NCI-H2171 (cell line): Measurements from ENCODE around the gene TUBGCP6.
"Not testable (repeated sequence)": the region's sequence is repeated elsewhere in the genome, so short reads cannot be mapped to it uniquely, and the experiment has no call there.

Experiments
- DNase-seq: peaks from one replicate; lab custom pipeline; 2025; lab: John Stamatoyannopoulos, UW

Gene TUBGCP6

DNA sequence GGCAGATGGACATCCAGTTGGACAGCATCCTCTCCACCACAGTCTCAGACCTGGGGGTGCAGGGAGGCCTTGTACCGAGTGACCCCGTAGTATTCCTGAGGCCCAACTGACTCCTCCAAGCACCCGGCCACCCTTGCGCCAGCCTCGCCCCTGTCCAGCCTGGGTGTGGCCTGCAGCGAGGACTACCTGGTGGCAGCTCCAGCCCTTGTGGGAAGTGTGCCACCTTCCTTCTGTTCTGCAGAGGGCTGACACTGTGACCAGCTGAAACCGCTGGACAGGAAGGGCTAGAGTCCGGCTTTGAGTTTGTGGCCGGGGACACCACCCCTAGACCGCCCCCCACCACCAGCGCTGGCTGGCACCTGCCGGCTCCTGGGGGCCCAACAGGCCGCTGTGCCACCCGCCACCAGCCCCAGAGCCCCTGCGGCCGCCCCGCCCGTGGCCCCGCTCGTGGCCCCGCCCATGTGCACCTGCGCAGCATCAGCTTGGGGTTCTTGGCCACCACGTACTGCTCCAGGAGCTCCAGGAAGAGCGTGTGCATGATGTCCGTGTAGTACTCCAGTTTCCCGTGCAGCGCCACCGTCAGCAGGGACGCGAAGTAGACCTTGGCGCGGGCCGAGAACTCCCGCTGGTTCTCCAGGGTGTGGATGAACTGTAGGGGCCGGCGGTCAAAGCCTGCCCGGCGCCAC lies 35.3 kb upstream of the TUBGCP6 start:
- DNase-seq, result no peak

DNA sequence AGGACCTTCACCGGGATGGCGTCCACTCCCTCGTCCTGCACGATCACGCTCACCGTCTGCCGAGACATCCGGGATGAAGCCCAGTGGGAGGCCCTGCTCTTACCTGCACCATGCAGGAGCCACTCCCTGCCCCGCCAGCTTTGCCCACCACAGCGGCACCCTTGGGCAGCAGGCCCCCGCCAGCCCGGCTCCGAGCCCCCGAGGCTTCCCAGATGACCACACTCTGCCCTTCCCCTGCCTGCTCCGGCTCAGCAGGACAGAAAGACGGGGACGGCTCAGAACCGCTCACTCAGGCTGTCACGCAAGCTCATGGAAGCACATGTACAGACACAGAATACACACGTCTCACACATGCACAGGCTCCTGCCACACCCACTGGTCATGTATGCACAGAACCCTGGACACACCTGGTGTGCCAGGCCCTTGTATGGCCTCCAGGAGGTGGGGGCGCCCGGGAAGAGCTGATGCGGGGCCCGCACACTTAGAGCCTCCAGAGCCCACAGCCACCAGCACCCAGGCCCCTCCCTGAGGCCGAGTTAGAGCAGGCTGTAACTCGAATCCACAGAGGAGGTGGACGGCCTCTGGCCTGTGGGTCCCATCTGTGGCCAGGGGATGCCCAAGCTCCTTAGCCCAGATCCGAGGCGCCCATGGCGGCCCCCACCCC lies 34.3 kb upstream of the TUBGCP6 start:
- no peak for DNase-seq

DNA sequence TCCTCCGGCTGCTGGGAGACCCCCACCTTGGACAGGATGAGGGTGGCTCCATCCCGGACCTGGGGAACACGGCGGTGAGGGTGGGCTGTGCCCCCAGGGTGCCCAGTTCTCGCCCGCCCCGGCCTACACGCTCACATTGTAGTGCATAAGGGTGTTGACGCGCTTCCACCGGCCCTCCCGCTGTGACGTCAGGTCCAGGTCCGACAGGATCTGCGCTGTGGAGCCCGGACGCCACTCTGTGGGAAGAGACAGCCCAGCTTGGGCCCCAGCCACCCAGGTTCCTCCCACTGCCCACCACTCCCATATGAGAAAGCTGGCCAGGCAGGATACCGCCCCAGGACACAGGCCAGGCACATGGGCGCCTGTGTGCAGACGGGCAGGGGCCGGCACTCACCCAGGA lies 33.6 kb upstream of the TUBGCP6 start:
- no peak for DNase-seq

DNA sequence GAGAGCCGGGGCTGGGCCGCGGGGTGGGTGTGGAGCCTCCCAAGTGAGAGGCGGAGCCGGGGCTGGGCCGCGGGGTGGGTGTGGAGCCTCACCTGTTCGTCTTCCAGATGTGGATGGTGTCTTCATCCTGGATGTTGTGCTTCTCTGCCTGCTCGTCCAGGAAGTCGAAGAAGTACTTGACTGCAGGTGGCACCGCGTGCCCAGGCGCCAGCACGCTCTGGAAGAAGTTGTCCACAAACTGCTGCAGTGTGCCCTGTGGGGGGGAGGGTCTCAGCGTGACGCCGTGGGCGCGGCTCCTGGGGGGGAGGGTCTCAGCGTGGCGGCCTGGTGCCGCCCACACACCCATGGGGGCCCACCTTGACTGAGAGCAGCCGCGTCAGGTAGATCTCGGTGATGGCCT lies 32.9 kb upstream of the TUBGCP6 start:
- no peak for DNase-seq

DNA sequence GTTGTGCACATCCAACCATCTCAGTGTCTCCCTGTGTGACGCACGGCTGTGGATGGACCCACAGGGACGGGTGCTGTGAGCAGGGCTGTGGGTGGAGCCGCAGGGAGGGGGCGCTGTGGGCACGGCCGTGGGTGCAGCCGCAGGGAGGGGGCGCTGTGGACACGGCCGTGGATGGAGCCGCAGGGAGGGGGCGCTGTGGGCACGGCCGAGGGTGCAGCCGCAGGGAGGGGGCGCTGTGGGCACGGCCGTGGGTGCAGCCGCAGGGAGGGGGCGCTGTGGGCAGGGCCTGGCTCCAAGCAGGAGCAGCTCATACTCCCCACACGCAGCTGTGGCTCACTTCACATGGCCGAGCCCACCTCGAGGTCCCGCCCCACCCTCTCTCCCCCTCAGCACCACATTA lies 31.3 kb upstream of the TUBGCP6 start:
- no peak for DNase-seq

DNA sequence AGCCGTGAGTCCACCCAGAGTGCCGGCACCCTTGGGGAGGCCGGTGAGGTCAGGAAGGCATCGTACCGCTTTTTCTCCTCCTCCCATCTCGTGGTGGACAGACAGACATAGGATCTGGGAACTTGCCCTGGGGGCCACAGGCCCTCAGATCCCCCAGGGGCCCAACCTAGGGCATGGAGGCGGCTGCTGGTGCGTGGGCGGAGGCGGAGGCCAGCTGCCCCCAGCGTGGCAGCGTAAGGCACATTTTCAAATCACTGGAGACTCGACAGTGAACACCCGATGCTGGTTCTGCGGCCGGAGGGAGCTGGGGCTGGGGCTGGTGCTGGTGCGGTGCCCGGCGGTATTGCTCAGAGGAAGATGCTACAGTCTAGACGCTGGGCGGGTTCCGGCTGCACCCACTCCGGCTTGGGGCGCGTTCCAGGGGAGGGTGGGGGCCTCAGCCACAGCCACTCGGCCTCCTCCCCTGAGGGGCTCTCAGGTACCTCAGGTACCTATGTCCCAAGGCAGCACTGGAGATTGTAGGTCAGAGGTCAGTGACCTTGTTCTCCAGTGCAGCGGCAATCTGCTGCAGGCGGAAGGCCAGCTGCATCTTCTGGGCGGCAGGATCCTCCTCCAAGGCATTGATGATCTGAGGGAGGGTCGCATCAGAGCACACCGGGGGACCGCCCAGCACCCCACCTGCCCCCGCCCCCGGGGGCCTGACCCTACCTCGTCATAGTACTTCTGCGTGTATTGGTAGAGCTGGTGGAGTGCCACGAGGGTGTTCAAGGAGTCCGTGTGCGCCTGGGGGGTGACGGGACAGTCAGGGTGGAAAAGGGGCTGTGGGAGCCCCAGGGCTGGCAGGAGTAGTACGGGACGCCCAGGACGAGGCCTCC lies 30.6 kb upstream of the TUBGCP6 start:
- DNase-seq, result no peak

DNA sequence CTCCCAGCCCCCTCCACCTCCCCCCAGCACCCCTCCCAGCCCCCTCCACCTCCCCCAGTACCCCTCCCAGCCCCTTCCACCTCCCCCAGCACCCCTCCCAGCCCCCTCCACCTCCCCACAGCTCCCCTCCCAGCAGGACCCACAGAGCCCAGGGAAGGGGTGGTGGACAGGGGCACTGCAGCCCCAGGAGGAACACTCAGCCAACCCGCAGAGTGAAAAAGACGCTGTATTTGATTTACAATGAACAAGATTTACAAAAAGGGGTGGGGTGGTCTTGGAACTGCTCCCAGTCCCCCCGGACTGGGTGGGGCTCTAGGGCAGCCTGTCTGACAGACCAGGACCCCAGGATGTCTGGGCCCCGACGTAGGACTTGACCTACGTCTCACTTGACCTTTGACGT lies 29.9 kb upstream of the TUBGCP6 start:
- no peak for DNase-seq

DNA sequence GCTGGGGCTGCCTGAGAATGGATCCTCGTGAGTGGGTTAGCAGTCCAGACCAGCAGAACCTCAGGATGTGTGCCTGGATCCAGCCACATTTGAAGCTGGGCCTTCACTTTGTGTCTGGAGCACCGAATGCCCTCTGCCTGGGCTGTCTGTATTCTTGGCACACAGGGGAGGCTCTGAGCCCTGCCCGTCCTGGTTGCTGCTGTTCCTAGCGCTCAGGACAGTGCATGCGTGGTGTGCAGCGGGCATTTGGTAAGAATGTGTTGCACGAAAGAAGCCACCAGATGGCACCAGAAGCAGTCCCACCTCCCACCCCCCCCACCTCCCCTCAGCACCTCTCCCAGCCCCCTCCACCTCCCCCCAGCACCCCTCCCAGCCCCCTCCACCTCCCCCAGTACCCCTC lies 29.5 kb upstream of the TUBGCP6 start:
- peak; percentile 53 for DNase-seq

DNA sequence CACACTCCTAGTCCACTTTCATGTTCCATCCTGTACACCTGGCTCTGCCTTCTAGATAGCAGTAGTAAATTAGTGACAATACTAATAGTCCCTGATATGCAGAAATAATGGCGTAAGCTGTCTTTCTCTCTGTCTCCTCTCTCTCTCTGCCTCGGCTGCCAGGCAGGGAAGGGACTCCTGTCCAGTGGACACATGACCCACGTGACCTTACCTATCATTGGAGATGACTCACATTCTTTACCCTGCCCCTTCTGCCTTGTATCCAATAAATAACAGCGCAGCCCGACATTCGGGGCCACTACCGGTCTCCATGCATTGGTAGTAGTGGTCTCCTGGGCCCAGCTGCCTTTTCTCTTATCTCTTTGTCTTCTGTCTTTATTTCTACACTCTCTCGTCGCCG lies 29.0 kb upstream of the TUBGCP6 start:
- not testable (repeated sequence) for DNase-seq

DNA sequence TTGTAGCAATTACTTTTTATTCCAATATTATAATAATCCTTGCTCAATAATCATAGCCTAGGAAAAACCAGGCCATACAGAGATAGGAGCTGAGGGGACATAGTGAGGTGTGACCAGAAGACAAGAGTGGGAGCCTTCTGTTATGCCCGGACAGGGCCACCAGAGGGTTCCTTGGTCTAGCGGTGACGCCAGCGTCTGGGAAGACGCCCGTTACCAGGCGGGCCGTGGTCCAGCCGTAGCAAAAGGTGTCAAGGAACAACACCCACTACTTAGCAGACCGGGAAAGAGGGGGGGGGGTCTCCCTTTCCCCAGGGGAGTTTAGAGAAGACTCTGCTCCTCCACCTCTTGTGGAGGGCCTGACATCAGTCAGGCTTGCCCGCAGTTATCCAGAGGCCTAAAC lies 28.5 kb upstream of the TUBGCP6 start:
- DNase-seq, result not testable (repeated sequence)

DNA sequence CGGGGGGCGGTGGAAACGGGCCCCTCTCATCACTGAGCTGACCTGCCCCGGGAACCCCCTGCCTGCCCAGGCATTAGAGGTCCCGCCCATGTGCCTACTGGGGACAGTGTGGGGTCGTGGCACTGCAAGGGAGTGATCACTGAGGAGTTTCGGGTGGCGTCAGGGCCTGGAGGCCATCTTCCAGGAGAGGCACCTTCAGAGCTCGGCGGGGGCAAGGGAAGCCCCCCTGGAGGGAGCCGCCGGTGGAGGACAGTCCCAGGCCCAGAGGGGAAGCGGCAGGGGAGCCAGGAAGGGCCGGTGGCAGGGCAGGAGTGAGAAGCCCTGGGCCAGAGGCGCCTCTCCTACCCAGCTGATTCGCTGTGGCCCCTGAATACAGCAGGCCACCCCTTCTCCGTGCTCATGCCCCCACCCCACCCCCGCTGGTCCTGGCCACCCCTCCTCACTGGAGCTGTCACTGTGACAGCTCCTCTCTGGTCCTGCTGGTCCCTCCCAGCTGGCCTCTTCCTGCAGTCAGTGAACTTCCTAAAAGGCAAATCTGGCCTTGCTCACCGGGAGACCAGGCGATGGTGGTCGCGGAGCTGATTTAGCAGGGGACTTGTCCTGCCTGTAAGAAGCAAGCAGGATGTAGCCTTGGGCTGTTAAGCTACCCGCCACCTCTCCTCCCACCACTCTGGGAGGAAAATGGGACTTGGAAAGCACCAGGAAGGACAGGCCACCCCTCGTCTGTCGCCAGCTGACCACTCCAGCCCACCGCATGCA lies 27.4 kb upstream of the TUBGCP6 start:
- no peak for DNase-seq

DNA sequence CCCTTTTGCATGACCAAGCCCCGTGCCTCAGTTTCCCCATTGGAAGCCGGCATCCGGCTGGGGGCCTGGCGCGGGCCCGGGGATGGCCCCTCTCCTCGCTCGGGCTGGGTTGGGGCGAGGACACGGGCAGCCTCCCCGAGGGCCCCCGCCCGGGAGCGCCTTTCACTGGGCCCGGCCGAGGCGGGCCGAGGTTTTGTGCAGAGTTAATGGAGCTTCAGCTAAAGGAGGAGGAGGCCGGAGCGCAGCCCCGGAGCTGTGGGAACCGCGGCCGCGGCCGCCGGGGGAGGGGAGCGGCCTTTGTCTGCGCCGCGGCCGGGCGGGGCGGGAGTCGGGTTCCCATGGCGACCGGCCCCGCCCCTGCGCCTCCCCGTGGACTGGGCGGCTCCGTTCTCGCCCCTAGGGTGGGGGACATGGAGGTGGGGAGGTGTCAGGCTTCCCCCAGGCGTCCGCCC lies 26.7 kb upstream of the TUBGCP6 start:
- DNase-seq, result peak; percentile 71

DNA sequence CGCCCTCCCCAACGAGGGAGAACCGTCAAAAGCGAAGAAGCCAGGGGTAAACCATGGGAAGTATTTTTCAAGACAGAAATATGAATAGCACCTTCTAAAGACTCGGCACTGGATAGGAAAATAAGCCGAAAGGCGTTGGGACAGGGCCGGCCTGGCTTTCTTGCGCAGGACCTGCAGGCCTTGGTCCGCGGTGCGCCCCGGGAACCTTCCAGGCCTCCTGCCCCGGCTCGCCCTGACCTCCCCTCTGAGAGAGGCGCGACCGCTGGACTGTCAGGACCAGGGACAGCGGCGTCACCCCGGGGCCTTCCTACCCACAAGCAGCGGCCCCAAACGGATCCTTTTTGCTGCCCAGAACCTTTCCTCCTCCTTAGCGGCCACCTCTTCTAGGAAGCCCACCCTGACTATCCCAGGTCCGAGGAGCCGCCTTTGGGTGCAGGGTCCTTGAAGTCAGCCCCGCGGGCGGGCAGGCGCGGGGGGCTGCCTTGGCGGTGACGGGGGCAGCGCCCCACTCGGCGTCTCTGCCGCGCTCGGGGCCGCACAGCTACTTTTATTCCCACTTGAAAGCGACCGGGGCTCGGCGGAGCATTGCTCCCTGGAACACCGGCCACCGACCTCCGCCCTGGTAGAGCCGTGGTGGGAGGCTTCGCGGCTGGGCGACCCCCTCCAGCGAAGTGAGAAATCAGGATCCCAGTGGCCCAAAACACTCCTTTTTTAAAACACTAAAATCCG lies 26.0 kb upstream of the TUBGCP6 start:
- DNase-seq, result no peak

DNA sequence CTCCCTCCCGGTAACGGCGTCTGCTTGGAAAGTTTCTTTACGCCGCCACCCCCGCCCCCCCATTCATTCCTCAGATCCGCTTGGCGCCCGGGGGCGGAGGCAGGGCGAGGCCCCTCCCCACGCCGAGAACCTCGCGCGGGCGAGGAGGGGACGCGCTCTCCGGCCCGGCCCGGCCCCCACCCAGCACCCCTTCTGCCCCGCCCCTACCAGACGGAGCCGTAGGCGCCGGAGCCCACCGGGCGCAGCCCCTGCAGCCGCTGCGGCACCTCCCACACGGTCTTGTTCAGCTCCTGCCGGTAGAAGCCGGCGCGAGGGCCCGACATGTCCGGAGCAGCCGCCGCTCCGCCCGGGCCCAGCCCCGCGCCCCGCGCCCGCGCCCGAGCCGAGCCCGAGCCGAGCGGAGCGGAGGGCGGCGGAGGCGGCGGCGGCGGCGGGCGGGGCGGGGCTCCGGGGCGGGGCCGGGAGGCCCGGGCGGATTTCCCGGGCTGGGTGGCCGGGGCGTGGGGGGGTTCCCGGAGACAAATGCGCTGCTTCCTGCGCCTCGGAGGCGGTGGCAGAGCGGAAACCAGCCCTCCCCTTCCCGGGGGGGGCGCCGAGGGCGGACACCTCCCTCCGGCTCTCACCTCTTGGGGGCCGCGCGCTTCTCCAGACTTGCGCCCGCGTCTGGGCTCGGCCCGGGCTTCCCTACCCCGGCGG lies 25.3 kb upstream of the TUBGCP6 start, which contains the start of gene MAPK11:
MAPK11 (minus strand) TSS at position 411 of the 696 bp plus-strand sequence; CDS start at position 323, 88 bp downstream.
- DNase-seq, result peak; percentile 34

DNA sequence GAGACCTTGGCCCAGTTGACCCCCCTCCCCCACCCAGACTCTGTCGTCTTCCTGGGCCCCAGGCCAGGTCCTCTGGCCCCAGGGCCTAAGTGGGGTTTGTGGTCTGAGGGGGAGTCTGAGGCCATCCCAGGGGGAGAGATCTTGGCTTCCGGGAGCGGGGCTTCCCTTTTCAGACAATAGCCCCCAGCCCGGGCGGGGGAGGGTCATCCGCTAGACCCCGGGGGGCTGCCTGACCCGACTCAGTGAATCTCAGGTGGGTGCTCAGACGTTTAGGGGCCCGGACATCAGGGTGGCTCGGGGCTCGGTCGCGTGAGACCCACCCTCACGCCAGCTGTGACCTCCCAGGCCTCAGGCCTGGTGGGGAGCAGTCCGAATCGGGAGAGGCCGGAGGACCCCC lies 24.7 kb upstream of the TUBGCP6 start:
- DNase-seq, result no peak

DNA sequence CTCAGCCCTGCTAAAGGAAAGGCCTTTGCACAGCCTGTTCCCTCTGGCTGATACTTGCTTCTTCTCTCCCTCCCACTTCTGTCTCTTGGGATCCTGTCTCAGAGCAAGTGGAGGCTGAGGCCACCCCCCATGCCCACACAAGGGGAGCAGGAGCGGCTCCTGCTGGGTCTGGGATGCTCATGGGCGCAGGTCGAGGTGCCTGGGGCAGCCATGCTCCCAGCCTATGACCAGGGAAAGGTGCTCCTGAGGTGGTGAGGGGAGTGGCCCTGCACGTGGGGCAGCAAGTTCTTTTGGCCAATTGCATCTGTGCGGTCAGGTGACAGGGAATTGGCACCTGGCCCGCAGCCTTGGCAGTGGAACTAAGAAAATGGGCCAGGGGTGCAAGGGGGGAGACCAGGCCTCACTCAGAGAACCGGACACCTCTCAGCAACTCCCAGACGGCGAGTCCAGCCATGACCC lies 23.9 kb upstream of the TUBGCP6 start:
- no peak for DNase-seq

DNA sequence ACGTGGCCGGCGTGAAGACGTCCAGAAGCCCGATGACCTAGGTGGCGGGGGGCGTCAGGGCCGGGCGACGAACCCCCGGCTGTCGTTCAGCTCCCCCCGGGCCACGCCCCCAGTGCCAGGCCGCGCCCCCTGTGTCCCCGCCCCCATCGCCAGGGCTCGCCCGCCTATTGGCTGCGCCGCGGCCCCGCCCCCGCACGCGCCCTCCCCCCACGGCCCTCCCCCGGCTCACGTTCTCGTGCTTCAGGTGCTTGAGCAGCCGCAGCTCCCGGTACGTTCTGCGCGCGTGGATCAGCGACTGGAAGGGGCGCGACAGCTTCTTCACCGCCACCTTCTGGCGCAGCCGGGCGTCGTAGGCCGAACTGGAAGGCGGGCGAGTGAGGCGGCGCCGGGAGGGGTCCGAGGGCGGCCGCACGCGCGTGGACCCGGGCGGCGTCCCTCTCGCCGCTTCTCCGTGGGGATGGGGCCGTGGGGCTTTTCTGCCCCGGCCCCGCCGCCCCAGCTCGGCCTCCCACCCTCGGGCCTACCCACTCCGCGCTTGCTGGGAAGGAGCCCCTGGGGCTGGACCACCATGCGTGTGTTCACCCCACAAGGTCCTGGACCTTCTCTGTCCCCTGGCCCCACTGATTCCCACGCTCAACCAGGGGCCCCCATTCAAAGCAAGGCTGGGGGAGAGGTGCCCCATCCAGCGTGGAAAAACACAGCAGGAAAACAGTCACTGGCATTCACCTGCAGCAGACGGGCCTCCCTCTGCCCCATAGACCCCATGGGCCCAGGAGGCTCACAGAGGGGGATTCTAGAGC lies 23.0 kb upstream of the TUBGCP6 start:
- DNase-seq, result no peak

DNA sequence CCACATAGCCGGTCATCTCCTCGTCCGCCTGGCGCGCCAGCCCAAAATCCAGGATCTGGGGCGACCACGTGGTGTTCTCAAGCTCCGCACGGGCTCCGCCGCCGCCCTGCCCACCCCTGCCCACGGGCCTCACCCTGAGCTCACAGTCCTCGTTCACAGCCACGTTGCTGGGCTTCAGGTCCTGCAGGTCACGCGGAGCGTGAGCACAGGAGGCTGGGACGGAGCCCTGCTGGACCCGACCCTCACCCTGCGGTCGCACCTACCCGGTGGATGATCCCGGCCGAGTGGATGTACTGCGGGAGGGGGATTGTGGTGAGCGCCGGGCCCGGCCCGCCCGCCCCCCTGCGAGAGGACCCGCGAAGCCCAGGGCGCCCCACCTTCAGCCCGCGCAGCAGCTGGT lies 22.2 kb upstream of the TUBGCP6 start:
- DNase-seq, result no peak

DNA sequence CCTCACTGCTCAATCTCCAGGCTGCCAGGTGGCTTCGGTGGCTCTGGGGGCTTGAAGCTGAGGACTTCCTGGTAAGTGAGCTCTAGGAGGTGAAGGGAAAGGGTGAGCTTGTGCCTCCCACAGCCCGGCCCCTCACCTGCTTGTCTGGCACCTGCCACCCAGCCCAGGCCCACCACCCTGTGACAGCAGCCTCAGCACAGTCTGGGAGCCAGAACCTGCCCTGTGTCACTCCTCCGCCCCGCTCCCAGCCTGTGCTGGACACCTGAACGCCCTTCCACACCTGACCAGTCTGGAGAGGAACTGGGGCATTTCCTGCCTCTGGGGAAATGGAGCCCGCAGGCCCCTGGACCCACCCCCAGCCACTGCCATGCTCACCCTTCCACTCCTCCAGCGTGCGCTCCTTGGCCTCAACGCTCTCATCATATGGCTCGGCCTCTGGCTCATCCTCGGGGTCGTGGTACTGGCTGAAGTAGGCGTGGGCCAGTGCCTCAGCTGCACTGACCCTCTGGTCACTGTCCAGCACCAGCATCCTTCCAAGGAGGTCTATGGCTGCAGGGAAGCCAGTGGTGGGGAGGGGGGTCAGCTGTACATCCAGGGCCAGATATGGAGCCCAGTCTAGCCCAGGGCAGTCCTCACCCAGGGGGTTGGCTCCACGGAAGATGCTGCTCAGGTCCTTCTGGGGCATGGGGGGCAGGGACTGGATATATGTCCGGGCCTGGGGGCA lies 20.3 kb upstream of the TUBGCP6 start:
- no peak for DNase-seq
